GM12878 (cell line): ENCODE measurements around the gene CHST2. TPM values are rescaled to one million over a fixed set of nuclear protein-coding genes. Genes with fewer than 3 reads are reported as not detected.

ENCODE experiments used
- ATAC-seq: fragments of 200-7000 bp; cut with Tn5 transposase; 3 replicates; pipeline ENCODE4 v1.9.1; 2020; ENCODE audit warnings: mild to moderate bottlenecking, moderate library complexity
- BruUV-seq: library from RNA; stranded (reverse); fragments of 400-500 nt; replicated peaks from 2 replicates; lab custom pipeline; 2021; lab: Mats Ljungman, UMichigan
- CTCF ChIA-PET: fragments of 300-600 bp; sonication (Branson Sonifier 250); formaldehyde crosslinking; extraction: SDS; loops from one replicate; lab custom pipeline; 2021; ENCODE audit warnings: inconsistent platforms; lab: Yijun Ruan, JAX
- POLR2A ChIA-PET: fragments of 350-600 bp; formaldehyde crosslinking; extraction: SDS; loops from one replicate; lab custom pipeline; 2021; ENCODE audit warnings: inconsistent platforms; lab: Charles Lee
- RAD21 ChIA-PET: fragments of 300-600 bp; sonication (Branson Sonifier 250); formaldehyde crosslinking; loops from one replicate; lab custom pipeline; 2023; ENCODE audit warnings: antibody characterized with exemption; ENCODE audit not compliant: unreplicated experiment; lab: Charles Lee
- SMC1A ChIA-PET: fragments of 300-600 bp; sonication (Branson Sonifier 250); formaldehyde crosslinking; loops from one replicate; lab custom pipeline; 2023; ENCODE audit not compliant: unreplicated experiment, uncharacterized antibody; lab: Charles Lee
- DNase-seq: peaks from one replicate; pipeline ENCODE4 v3.0.0-alpha.2; 2011; ENCODE audit warnings: low read depth, low spot score
- FAIRE-seq: peaks from 3 replicates; lab custom pipeline; 2011; peaks lifted over from hg19 to GRCh38; lab: Jason Lieb, UNC
- H2AFZ ChIP-seq: 2 replicates; pipeline ENCODE4 v1.6.0; 2011; ENCODE audit warnings: low read depth, low read length, control low read depth; ENCODE audit not compliant: control insufficient read depth
- H3K27ac ChIP-seq: 2 replicates; pipeline ENCODE4 v1.5.1; 2011; ENCODE audit warnings: control low read depth; ENCODE audit not compliant: control insufficient read depth, insufficient read depth
- H3K27me3 ChIP-seq, 2 experiments: replicated peaks in 1 of 2; 2 replicates each; pipeline versions ENCODE4 v1.6.0 to v1.6.1; 2011; ENCODE audit warnings: low read length in 1 of 2; ENCODE audit not compliant: control insufficient read depth in 2 of 2, insufficient read depth in 2 of 2
- H3K36me3 ChIP-seq, 2 experiments: 2 replicates each; pipeline ENCODE4 v1.5.1; 2011; ENCODE audit warnings: low read length in 1 of 2; ENCODE audit not compliant: control insufficient read depth in 2 of 2, insufficient read depth in 2 of 2
- H3K4me1 ChIP-seq: 2 replicates; pipeline ENCODE4 v1.6.1; 2011; ENCODE audit warnings: mild to moderate bottlenecking, low read length, moderate library complexity, mixed read lengths; ENCODE audit not compliant: control insufficient read depth, insufficient read depth
- H3K4me2 ChIP-seq: 2 replicates; pipeline ENCODE4 v1.6.0; 2011; ENCODE audit warnings: control low read depth; ENCODE audit not compliant: control insufficient read depth, insufficient read depth
- H3K4me3 ChIP-seq: fragments of 200-600 bp; sonication (generic); 2 replicates; pipeline ENCODE4 v1.5.1; 2016
- H3K79me2 ChIP-seq: 2 replicates; pipeline ENCODE4 v1.6.0; 2011; ENCODE audit warnings: low read length; ENCODE audit not compliant: control insufficient read depth, insufficient read depth
- H3K9ac ChIP-seq: 2 replicates; pipeline ENCODE4 v1.8.0; 2011; ENCODE audit warnings: low read length, control low read depth, mixed read lengths; ENCODE audit not compliant: control insufficient read depth, insufficient read depth
- H3K9me3 ChIP-seq: replicated peaks from 3 replicates; pipeline ENCODE4 v1.5.1; 2011; ENCODE audit warnings: mild to moderate bottlenecking, low read length; ENCODE audit not compliant: control insufficient read depth, insufficient read depth
- H4K20me1 ChIP-seq: 2 replicates; pipeline ENCODE4 v1.6.0; 2011; ENCODE audit not compliant: control insufficient read depth, insufficient read depth
- CBX5 ChIP-seq: sonication (generic); IDR thresholded peaks from 2 replicates; pipeline ENCODE4 v1.6.1; 2016; ENCODE audit warnings: low read depth, moderate library complexity, mild to moderate bottlenecking, inconsistent platforms
- EED ChIP-seq: sonication (generic); IDR thresholded peaks from 2 replicates; pipeline ENCODE4 v1.6.1; 2016; ENCODE audit warnings: antibody characterized with exemption, low read depth
- IRF4 ChIP-seq: IDR thresholded peaks from 2 replicates; pipeline ENCODE4 v1.6.1; 2011; ENCODE audit warnings: low read depth, low read length
- JUNB ChIP-seq: IDR thresholded peaks from 2 replicates; pipeline ENCODE4 v1.6.1; 2016; ENCODE audit warnings: antibody characterized with exemption, mild to moderate bottlenecking
- JUND ChIP-seq: IDR thresholded peaks from 2 replicates; pipeline ENCODE4 v1.6.1; 2012; ENCODE audit warnings: low read depth, mild to moderate bottlenecking, low read length, improper control_type of control experiment, moderate library complexity
- NFIC ChIP-seq: IDR thresholded peaks from 2 replicates; pipeline ENCODE4 v1.6.1; 2012; ENCODE audit warnings: low read depth, mild to moderate bottlenecking, inconsistent platforms, low read length, moderate library complexity
- PAX8 ChIP-seq: fragments of 450-650 bp; IDR thresholded peaks from 2 replicates; pipeline ENCODE4 v1.6.1; 2017; ENCODE audit warnings: mild to moderate bottlenecking, moderate library complexity
- RUNX3 ChIP-seq: IDR thresholded peaks from 2 replicates; pipeline ENCODE4 v1.6.1; 2012; ENCODE audit warnings: low read length, inconsistent platforms
- SPI1 ChIP-seq: IDR thresholded peaks from 2 replicates; pipeline ENCODE4 v1.6.1; 2011; ENCODE audit warnings: low read depth, mild to moderate bottlenecking, low read length, moderate library complexity, borderline replicate concordance; ENCODE audit not compliant: insufficient read depth
- ZNF622 ChIP-seq: fragments of 450-650 bp; IDR thresholded peaks from 2 replicates; pipeline ENCODE4 v1.6.1; 2017; ENCODE audit warnings: mild to moderate bottlenecking, inconsistent platforms
- WGBS: methylation state at CpG from one replicate; pipeline ENCODE4 v1.1.6; 2016; ENCODE audit warnings: low lambda C conversion rate; ENCODE audit not compliant: insufficient replicate concordance, insufficient coverage; ENCODE audit errors: missing lambda C conversion rate; 5-methylcytosine and 5-hydroxymethylcytosine counted together
- in situ Hi-C: fragments of 300-500 bp; cut with MboI; formaldehyde crosslinking; loops from 9 replicates; pipeline ENCODE4 v1.14.3; 2018; ENCODE audit warnings: mixed read lengths
- intact Hi-C: fragments of 100-400 bp; cut with micrococcal nuclease; formaldehyde crosslinking; loops from one replicate; pipeline ENCODE4 v1.14.2; 2022; ENCODE audit not compliant: unreplicated experiment
- polyA plus RNA-seq, 11 experiments: library from polyadenylated mRNA; depleted of rRNA in 4 of 11; unstranded in 6 of 11; stranded (reverse) in 5 of 11; fragments of >200 nt; fragmentation: Nextera tagmentation in 4 of 11; fragmentation: Illumina TruSeq in 1 of 11; extraction: Ambion mirVana in 4 of 11; extraction: Trizol in 1 of 11; gene quantifications; 1 replicate in 1 of 11; 2 replicates in 10 of 11; pipeline versions ENCODE4 v1.2.1 to v1.2.3, GENCODE V29; 2011 to 2016; ENCODE audit warnings: inconsistent platforms in 2 of 11, missing spikeins in 2 of 11, low read depth in 1 of 11
- total RNA-seq, 4 experiments: library from RNA; depleted of rRNA in 3 of 4; stranded (reverse); fragments of >200 nt in 3 of 4; fragmentation: Illumina TruSeq in 1 of 4; extraction: Trizol in 1 of 4; gene quantifications; 2 replicates each; pipeline versions ENCODE4 v1.2.1 to v1.2.3, GENCODE V29; 2013 to 2021
- TF ChIP-seq, protein P1 (sequence below): fragments of 150-350 bp; IDR thresholded peaks from 2 replicates; pipeline ENCODE4 v1.6.1; 2014; ENCODE audit warnings: mild to moderate bottlenecking, low read depth, low read length

CHST2 gene
- total and polyA plus RNA-seq, 10 of the 15 experiments (the other 5 are each of a cell fraction or from before 2014, with no cell fraction given), result 1.6 to 37.2 (median 8.8) TPM

DNA sequence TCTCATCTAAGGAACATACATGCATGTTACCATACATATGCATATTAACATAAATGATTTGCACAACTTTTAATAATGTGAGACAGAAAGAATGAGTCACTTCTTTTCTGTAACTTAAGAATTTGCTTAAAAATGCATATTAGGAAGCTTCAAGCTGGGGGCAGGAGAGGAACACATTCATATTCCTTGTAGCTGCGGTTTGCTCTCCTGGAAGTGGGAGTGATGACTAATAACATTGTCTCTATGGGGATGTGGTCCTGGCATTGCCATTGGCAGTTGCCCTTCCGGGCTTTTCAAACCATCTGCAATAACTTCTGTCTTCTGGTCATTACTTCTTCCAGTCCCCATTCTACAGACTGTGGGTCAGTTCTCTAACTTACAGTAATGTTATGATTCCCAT lies 15.6 kb downstream of the CHST2 start:
- TF ChIP-seq JUND (no peak), RUNX3 (peak; percentile 71), IRF4 (no peak), EED (peak; percentile 51; the same call in 1 of the 2 replicates), JUNB (peak; percentile 28; the same call in 1 of the 2 replicates), NFIC (0 out of 2 replicates have a peak, but pooled peaks have one; percentile 18), SPI1 (no peak), ZNF622 (no peak), PAX8 (no peak), CBX5 (no peak)
- TF ChIP-seq, protein P1, sequence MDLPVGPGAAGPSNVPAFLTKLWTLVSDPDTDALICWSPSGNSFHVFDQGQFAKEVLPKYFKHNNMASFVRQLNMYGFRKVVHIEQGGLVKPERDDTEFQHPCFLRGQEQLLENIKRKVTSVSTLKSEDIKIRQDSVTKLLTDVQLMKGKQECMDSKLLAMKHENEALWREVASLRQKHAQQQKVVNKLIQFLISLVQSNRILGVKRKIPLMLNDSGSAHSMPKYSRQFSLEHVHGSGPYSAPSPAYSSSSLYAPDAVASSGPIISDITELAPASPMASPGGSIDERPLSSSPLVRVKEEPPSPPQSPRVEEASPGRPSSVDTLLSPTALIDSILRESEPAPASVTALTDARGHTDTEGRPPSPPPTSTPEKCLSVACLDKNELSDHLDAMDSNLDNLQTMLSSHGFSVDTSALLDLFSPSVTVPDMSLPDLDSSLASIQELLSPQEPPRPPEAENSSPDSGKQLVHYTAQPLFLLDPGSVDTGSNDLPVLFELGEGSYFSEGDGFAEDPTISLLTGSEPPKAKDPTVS, result no peak
- SMC1A ChIA-PET, result interaction anchor here (0.9 to 1.3 kb wide), 6 partner anchors 9 to 67 kb away, joined by 3 to 5 read pairs (median 3); no protein-coding TSS in a partner anchor
- H3K4me2 ChIP-seq, result no peak overlapping the region
- CTCF ChIA-PET, result interaction anchor here (1.3 to 1.9 kb wide), 3 partner anchors 14 to 23 kb away, joined by 3 to 5 read pairs (median 5); no protein-coding TSS in a partner anchor
- no peaks in the 10 kb centered on the region for H3K79me2 ChIP-seq
- no peak overlapping the region for H2AFZ ChIP-seq
- 20% methylated on average over 2 of the region's 2 CpGs for WGBS
- RAD21 ChIA-PET, result interaction anchor here (0.8 kb wide), 1 partner anchor 11 kb away, joined by 4 read pairs; no protein-coding TSS in a partner anchor
- no peaks in the 10 kb centered on the region for H3K27me3 ChIP-seq
- H3K9ac ChIP-seq, result no peak overlapping the region
- H3K9me3 ChIP-seq, result no peaks in the 10 kb centered on the region
- POLR2A ChIA-PET, result no interaction called here
- BruUV-seq, result no TSS peak
- intact Hi-C loops (no loop called here), in situ Hi-C loops (no loop called here)
- no peaks in the 10 kb centered on the region; the same call in none of the 2 replicates for H3K4me1 ChIP-seq
- no peak overlapping the region for H3K4me3 ChIP-seq
- no peak for DNase-seq
- no peak overlapping the region for H3K27ac ChIP-seq
- H3K36me3 ChIP-seq, result no peaks in the 10 kb centered on the region
- H4K20me1 ChIP-seq, result no peaks in the 10 kb centered on the region
- no peak; the same call in 2 of the 3 replicates for ATAC-seq
- FAIRE-seq, result no peak
